Measurements from ENCODE around the gene HIBCH. TPM values are rescaled to one million over a fixed set of nuclear protein-coding genes. Genes with fewer than 3 reads are reported as not detected.
"Not testable (repeated sequence)": the region's sequence is repeated elsewhere in the genome, so short reads cannot be mapped to it uniquely, and the experiment has no call there.

HIBCH gene
- total and polyA plus RNA-seq, 2 experiments from 2014 or later = 25.7 to 42.3 TPM

DNA sequence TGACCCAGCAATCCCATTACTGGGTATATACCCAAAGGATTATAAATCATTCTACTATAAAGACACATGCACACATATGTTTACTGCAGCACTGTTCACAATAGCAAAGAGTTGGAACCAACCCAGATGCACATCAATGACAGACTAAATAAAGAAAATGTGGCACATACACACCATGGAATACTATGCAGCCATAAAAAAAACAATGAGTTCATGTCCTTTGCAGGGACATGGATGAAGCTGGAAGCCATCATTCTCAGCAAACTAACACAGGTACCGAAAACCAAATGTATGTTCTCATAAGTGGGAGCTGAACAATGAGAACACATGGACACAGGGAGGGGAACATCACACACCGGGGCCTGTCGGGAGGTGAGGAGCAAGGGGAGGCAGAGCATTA is 49.9 kb downstream of the HIBCH start:
- H3K27ac ChIP-seq (ENCODE audit: low read depth); H3K79me2 ChIP-seq (replicated peaks; ENCODE audit: insufficient read depth); H3K27me3 ChIP-seq (ENCODE audit: insufficient read depth); H3K36me3 ChIP-seq (ENCODE audit: insufficient read depth); DNase-seq (ENCODE audit: low spot score); H3K9me2 ChIP-seq (ENCODE audit: insufficient read depth); H3K4me3 Mint-ChIP-seq; H4K20me1 ChIP-seq (replicated peaks; ENCODE audit: insufficient read depth); H3K27me3 Mint-ChIP-seq (ENCODE audit: insufficient read depth, low read depth, poor library complexity); H3K9me3 Mint-ChIP-seq; ATAC-seq; H3K4me1 Mint-ChIP-seq; H3F3A ChIP-seq (replicated peaks; ENCODE audit: low read depth); H3K4me1 ChIP-seq (ENCODE audit: insufficient read depth); H3K27ac Mint-ChIP-seq; H3K4me2 ChIP-seq; H2AFZ ChIP-seq; H3K4me3 ChIP-seq: not testable (repeated sequence)
- peaks cover 16% of the 10 kb centered on the region; the same call in 2 of the 3 replicates for H3K36me3 Mint-ChIP-seq (ENCODE audit: low read depth)

DNA sequence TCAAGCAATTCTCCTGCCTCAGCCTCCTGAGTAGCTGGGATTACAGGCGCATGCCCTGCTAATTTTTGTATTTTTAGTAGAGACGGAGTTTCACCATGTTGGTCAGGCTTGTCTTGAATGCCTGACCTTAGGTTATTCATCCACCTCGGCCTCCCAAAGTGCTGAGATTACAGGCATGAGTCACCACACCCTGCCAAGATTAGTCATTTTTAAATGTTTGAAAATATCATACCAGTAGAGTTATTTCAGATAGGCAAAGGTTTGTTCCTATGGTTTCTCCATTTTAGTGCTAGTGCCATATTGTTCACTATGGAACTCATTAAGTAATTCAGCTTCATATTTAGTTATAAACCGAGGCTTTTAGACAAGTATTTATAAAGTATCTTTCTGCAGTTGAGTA is 52.3 kb downstream of the HIBCH start:
- Mint-ChIP-seq H3K9me3 (peaks cover 6% of the 10 kb centered on the region; the same call in 1 of the 3 replicates), H3K4me1 (peaks cover 1% of the 10 kb centered on the region; the same call in 2 of the 3 replicates), H3K36me3 (ENCODE audit: low read depth) (peaks cover 15% of the 10 kb centered on the region; the same call in 2 of the 3 replicates), H3K27ac (no peak overlapping the region), H3K4me3 (no peak overlapping the region), H3K27me3 (ENCODE audit: insufficient read depth, low read depth, poor library complexity) (no peaks in the 10 kb centered on the region)
- H3K79me2 ChIP-seq (replicated peaks; ENCODE audit: insufficient read depth) = 0 out of 2 replicates have a peak, but pooled peaks cover 3% of the 10 kb centered on the region
- H2AFZ ChIP-seq = no peak overlapping the region
- H4K20me1 ChIP-seq (replicated peaks; ENCODE audit: insufficient read depth) = no peaks in the 10 kb centered on the region
- no peak overlapping the region for H3K4me3 ChIP-seq
- DNase-seq (ENCODE audit: low spot score) (no peak), ATAC-seq (no peak)
- no peak overlapping the region for H3K27ac ChIP-seq (ENCODE audit: low read depth)
- H3K4me2 ChIP-seq = no peak overlapping the region
- no peaks in the 10 kb centered on the region for H3K27me3 ChIP-seq (ENCODE audit: insufficient read depth)
- H3K4me1 ChIP-seq (ENCODE audit: insufficient read depth) = no peaks in the 10 kb centered on the region
- no peaks in the 10 kb centered on the region for H3K36me3 ChIP-seq (ENCODE audit: insufficient read depth)
- no peaks in the 10 kb centered on the region for H3F3A ChIP-seq (replicated peaks; ENCODE audit: low read depth)
- H3K9me2 ChIP-seq (ENCODE audit: insufficient read depth) = no peaks in the 10 kb centered on the region
- no peak for TF ChIP-seq JUNB (IDR thresholded peaks at IDR 0.05; ENCODE audit: unreplicated experiment)
- TF ChIP-seq, protein P1, sequence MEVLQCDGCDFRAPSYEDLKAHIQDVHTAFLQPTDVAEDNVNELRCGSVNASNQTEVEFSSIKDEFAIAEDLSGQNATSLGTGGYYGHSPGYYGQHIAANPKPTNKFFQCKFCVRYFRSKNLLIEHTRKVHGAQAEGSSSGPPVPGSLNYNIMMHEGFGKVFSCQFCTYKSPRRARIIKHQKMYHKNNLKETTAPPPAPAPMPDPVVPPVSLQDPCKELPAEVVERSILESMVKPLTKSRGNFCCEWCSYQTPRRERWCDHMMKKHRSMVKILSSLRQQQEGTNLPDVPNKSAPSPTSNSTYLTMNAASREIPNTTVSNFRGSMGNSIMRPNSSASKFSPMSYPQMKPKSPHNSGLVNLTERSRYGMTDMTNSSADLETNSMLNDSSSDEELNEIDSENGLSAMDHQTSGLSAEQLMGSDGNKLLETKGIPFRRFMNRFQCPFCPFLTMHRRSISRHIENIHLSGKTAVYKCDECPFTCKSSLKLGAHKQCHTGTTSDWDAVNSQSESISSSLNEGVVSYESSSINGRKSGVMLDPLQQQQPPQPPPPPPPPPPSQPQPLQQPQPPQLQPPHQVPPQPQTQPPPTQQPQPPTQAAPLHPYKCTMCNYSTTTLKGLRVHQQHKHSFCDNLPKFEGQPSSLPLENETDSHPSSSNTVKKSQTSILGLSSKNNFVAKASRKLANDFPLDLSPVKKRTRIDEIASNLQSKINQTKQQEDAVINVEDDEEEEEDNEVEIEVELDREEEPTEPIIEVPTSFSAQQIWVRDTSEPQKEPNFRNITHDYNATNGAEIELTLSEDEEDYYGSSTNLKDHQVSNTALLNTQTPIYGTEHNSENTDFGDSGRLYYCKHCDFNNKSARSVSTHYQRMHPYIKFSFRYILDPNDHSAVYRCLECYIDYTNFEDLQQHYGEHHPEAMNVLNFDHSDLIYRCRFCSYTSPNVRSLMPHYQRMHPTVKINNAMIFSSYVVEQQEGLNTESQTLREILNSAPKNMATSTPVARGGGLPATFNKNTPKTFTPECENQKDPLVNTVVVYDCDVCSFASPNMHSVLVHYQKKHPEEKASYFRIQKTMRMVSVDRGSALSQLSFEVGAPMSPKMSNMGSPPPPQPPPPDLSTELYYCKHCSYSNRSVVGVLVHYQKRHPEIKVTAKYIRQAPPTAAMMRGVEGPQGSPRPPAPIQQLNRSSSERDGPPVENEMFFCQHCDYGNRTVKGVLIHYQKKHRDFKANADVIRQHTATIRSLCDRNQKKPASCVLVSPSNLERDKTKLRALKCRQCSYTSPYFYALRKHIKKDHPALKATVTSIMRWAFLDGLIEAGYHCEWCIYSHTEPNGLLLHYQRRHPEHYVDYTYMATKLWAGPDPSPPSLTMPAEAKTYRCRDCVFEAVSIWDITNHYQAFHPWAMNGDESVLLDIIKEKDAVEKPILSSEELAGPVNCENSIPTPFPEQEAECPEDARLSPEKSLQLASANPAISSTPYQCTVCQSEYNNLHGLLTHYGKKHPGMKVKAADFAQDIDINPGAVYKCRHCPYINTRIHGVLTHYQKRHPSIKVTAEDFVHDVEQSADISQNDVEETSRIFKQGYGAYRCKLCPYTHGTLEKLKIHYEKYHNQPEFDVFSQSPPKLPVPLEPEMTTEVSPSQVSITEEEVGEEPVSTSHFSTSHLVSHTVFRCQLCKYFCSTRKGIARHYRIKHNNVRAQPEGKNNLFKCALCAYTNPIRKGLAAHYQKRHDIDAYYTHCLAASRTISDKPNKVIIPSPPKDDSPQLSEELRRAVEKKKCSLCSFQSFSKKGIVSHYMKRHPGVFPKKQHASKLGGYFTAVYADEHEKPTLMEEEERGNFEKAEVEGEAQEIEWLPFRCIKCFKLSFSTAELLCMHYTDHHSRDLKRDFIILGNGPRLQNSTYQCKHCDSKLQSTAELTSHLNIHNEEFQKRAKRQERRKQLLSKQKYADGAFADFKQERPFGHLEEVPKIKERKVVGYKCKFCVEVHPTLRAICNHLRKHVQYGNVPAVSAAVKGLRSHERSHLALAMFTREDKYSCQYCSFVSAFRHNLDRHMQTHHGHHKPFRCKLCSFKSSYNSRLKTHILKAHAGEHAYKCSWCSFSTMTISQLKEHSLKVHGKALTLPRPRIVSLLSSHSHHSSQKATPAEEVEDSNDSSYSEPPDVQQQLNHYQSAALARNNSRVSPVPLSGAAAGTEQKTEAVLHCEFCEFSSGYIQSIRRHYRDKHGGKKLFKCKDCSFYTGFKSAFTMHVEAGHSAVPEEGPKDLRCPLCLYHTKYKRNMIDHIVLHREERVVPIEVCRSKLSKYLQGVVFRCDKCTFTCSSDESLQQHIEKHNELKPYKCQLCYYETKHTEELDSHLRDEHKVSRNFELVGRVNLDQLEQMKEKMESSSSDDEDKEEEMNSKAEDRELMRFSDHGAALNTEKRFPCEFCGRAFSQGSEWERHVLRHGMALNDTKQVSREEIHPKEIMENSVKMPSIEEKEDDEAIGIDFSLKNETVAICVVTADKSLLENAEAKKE (CRISPR knock-in tag; IDR thresholded peaks at IDR 0.05) = no peak
- TF ChIP-seq NANOG (IDR thresholded peaks at IDR 0.05; ENCODE audit: borderline replicate concordance) = no peak
- no peak for TF ChIP-seq STAT1 (IDR thresholded peaks at IDR 0.05; ENCODE audit: unreplicated experiment)
- TF ChIP-seq, protein P2, sequence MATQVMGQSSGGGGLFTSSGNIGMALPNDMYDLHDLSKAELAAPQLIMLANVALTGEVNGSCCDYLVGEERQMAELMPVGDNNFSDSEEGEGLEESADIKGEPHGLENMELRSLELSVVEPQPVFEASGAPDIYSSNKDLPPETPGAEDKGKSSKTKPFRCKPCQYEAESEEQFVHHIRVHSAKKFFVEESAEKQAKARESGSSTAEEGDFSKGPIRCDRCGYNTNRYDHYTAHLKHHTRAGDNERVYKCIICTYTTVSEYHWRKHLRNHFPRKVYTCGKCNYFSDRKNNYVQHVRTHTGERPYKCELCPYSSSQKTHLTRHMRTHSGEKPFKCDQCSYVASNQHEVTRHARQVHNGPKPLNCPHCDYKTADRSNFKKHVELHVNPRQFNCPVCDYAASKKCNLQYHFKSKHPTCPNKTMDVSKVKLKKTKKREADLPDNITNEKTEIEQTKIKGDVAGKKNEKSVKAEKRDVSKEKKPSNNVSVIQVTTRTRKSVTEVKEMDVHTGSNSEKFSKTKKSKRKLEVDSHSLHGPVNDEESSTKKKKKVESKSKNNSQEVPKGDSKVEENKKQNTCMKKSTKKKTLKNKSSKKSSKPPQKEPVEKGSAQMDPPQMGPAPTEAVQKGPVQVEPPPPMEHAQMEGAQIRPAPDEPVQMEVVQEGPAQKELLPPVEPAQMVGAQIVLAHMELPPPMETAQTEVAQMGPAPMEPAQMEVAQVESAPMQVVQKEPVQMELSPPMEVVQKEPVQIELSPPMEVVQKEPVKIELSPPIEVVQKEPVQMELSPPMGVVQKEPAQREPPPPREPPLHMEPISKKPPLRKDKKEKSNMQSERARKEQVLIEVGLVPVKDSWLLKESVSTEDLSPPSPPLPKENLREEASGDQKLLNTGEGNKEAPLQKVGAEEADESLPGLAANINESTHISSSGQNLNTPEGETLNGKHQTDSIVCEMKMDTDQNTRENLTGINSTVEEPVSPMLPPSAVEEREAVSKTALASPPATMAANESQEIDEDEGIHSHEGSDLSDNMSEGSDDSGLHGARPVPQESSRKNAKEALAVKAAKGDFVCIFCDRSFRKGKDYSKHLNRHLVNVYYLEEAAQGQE (IDR thresholded peaks at IDR 0.05; ENCODE audit: unreplicated experiment) = no peak
- TF ChIP-seq CREB1 (CRISPR knock-in tag; IDR thresholded peaks at IDR 0.05; ENCODE audit: low read depth) = no peak
- TF ChIP-seq, protein P3, sequence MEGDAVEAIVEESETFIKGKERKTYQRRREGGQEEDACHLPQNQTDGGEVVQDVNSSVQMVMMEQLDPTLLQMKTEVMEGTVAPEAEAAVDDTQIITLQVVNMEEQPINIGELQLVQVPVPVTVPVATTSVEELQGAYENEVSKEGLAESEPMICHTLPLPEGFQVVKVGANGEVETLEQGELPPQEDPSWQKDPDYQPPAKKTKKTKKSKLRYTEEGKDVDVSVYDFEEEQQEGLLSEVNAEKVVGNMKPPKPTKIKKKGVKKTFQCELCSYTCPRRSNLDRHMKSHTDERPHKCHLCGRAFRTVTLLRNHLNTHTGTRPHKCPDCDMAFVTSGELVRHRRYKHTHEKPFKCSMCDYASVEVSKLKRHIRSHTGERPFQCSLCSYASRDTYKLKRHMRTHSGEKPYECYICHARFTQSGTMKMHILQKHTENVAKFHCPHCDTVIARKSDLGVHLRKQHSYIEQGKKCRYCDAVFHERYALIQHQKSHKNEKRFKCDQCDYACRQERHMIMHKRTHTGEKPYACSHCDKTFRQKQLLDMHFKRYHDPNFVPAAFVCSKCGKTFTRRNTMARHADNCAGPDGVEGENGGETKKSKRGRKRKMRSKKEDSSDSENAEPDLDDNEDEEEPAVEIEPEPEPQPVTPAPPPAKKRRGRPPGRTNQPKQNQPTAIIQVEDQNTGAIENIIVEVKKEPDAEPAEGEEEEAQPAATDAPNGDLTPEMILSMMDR (conservative IDR thresholded peaks at IDR 0.05; ENCODE audit: low read depth in 2 of 2) = no peak
- no peak for TF ChIP-seq ZNF114 (CRISPR knock-in tag; IDR thresholded peaks at IDR 0.05)
- TF ChIP-seq ZNF331 (CRISPR knock-in tag; IDR thresholded peaks at IDR 0.05; ENCODE audit: low read depth) = no peak
- TF ChIP-seq POLR2AphosphoS5 (IDR thresholded peaks at IDR 0.05; ENCODE audit: low read depth) = no peak
- TF ChIP-seq EZH2phosphoT487 (IDR thresholded peaks at IDR 0.05; ENCODE audit: unreplicated experiment) = no peak
